SU-DHL-6 (cell line): ENCODE results near the gene ACP6.

Source experiments
- H2AFZ ChIP-seq: fragments of 200-600 bp; sonication (generic); 2 replicates; pipeline ENCODE4 v1.6.1; 2014; ENCODE audit warnings: low read depth, mild to moderate bottlenecking, moderate library complexity, mixed read lengths, antibody characterized with exemption, low read length; ENCODE audit not compliant: severe bottlenecking
- H3F3A ChIP-seq: fragments of 200-600 bp; shearing (Covaris generic); 2 replicates; pipeline ENCODE4 v1.6.0; 2016; ENCODE audit warnings: antibody characterized with exemption, mild to moderate bottlenecking; ENCODE audit not compliant: insufficient read depth
- H3K27ac ChIP-seq: fragments of 200-600 bp; sonication (generic); 2 replicates; pipeline ENCODE4 v1.5.1; 2016; ENCODE audit warnings: low read depth, mild to moderate bottlenecking, low read length, moderate library complexity, mixed read lengths
- H3K27me3 ChIP-seq: fragments of 200-600 bp; sonication (generic), shearing (Covaris generic); 2 replicates; pipeline ENCODE4 v1.6.0; 2014; ENCODE audit warnings: mild to moderate bottlenecking, low read length
- H3K36me3 ChIP-seq: fragments of 200-600 bp; sonication (generic); 2 replicates; pipeline ENCODE4 v1.6.1; 2014; ENCODE audit warnings: mild to moderate bottlenecking, low read length, mixed read lengths
- H3K4me2 ChIP-seq: fragments of 300-600, 200-600 bp; shearing (Covaris generic), sonication (generic); 2 replicates; pipeline ENCODE4 v1.6.0; 2014; ENCODE audit warnings: low read length, low read depth, mild to moderate bottlenecking; ENCODE audit not compliant: poor library complexity, severe bottlenecking
- H3K4me3 ChIP-seq: fragments of 200-600 bp; sonication (generic); 2 replicates; pipeline ENCODE4 v1.5.1; 2014; ENCODE audit warnings: antibody characterized with exemption, low read length, mild to moderate bottlenecking, mixed read lengths; ENCODE audit not compliant: insufficient read depth, poor library complexity, severe bottlenecking
- H3K79me2 ChIP-seq: fragments of 200-600 bp; sonication (generic); 2 replicates; pipeline ENCODE4 v1.6.1; 2014; ENCODE audit warnings: mild to moderate bottlenecking, low read length, moderate library complexity; ENCODE audit not compliant: insufficient read depth
- H3K9ac ChIP-seq: fragments of 200-600 bp; sonication (generic); 2 replicates; pipeline ENCODE4 v1.7.0; 2014; ENCODE audit warnings: mild to moderate bottlenecking, low read length
- H3K9me2 ChIP-seq: fragments of 200-600 bp; sonication (generic); replicated peaks from 2 replicates; pipeline ENCODE4 v1.6.1; 2014; ENCODE audit warnings: low read length; ENCODE audit not compliant: insufficient read depth
- H3K9me3 ChIP-seq: fragments of 200-600 bp; sonication (generic); 2 replicates; pipeline ENCODE4 v1.6.1; 2014; ENCODE audit warnings: low read length, mixed read lengths; ENCODE audit not compliant: insufficient read depth
- H4K20me1 ChIP-seq: fragments of 200-600 bp; sonication (generic); 2 replicates; pipeline ENCODE4 v1.6.1; 2014; ENCODE audit warnings: low read depth, mild to moderate bottlenecking, antibody characterized with exemption, low read length, moderate library complexity, mixed read lengths
- CTCF ChIP-seq: fragments of 200-600 bp; sonication (generic); IDR thresholded peaks from one replicate; pipeline ENCODE4 v1.5.1; 2017; ENCODE audit warnings: antibody characterized with exemption, mild to moderate bottlenecking, low read length, moderate library complexity; ENCODE audit not compliant: insufficient read depth, poor library complexity, severe bottlenecking
- EZH2phosphoT487 ChIP-seq: fragments of 200-600 bp; sonication (generic), shearing (Covaris generic); conservative IDR thresholded peaks from 2 replicates; pipeline ENCODE4 v1.6.1; 2018; ENCODE audit warnings: mild to moderate bottlenecking, antibody characterized with exemption, low read length, moderate library complexity, mixed read lengths

ACP6 gene

DNA sequence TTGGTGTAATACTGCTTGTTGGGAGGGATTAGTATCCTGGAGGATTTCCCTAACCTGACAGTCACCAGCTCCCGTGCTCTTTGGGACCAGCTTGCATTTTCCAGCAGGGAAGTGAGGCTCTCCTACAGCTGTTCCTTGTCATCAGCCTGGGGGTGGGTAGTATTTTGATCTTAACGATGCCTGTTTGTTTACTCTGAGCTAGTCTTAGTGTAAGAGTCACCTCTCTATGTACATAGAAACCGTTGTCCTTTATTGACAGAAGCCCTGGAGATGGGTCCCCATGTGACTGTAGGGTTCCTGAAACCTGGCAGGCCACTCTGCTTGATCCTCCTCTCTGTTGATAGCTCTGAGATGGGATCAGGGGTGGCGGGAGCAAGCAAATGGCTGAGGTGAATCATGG is 58.0 kb downstream of the ACP6 start:
- H3K36me3 ChIP-seq: peaks cover 5% of the 10 kb centered on the region; the same call in 1 of the 2 replicates
- H3K27me3 ChIP-seq: no peaks in the 10 kb centered on the region
- H3K27ac ChIP-seq: no peak overlapping the region
- TF ChIP-seq CTCF: no peak
- TF ChIP-seq EZH2phosphoT487: no peak
- H2AFZ ChIP-seq: no peak overlapping the region
- no peaks in the 10 kb centered on the region for H3F3A ChIP-seq
- H3K9me2 ChIP-seq: no peaks in the 10 kb centered on the region
- H4K20me1 ChIP-seq: no peaks in the 10 kb centered on the region
- H3K9ac ChIP-seq: no peak overlapping the region
- no peak overlapping the region for H3K4me2 ChIP-seq
- no peaks in the 10 kb centered on the region for H3K79me2 ChIP-seq
- no peaks in the 10 kb centered on the region for H3K9me3 ChIP-seq
- no peak overlapping the region for H3K4me3 ChIP-seq

DNA sequence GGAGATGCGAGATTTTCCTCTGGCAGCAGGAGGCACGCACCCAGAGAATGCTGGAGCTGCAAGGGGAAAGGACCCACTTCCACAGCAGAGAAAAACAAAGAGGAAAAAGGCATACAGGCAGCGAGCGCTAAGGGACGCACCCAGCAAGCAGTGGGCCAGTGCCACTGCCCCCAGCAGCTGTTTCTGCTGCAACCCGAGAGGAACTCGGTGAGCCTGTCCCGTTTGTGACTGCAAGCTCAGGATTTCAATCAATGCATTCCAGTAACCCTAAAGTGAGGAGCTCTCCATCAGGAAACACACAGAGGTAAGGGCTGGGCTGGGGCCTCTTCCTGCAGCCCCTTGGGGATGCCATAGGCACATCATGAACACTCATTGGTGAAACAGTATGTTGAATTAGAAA is 58.7 kb downstream of the ACP6 start:
- H3K27ac ChIP-seq: no peak overlapping the region
- H3K79me2 ChIP-seq: no peaks in the 10 kb centered on the region
- no peak for TF ChIP-seq EZH2phosphoT487
- no peak for TF ChIP-seq CTCF
- no peaks in the 10 kb centered on the region for H3K9me3 ChIP-seq
- 0 out of 2 replicates have a peak, but pooled peaks cover 5% of the 10 kb centered on the region for H3K36me3 ChIP-seq
- H3K4me2 ChIP-seq: no peak overlapping the region
- no peak overlapping the region for H3K4me3 ChIP-seq
- H3K9me2 ChIP-seq: no peaks in the 10 kb centered on the region
- H3K27me3 ChIP-seq: no peaks in the 10 kb centered on the region
- no peaks in the 10 kb centered on the region for H3F3A ChIP-seq
- H4K20me1 ChIP-seq: no peaks in the 10 kb centered on the region
- no peak overlapping the region for H2AFZ ChIP-seq
- H3K9ac ChIP-seq: no peak overlapping the region

- H3K27me3 ChIP-seq: no peaks in the 10 kb centered on the region
- H3K9ac ChIP-seq: no peak overlapping the region
- H3K9me3 ChIP-seq: no peaks in the 10 kb centered on the region
- H3F3A ChIP-seq: no peaks in the 10 kb centered on the region
- H3K4me3 ChIP-seq: no peak overlapping the region
- H4K20me1 ChIP-seq: no peaks in the 10 kb centered on the region
- no peak overlapping the region for H3K4me2 ChIP-seq
- TF ChIP-seq CTCF: no peak
- peaks cover 7% of the 10 kb centered on the region; the same call in 1 of the 2 replicates for H3K36me3 ChIP-seq
- no peak overlapping the region for H3K27ac ChIP-seq
- no peaks in the 10 kb centered on the region for H3K9me2 ChIP-seq
- H3K79me2 ChIP-seq: no peaks in the 10 kb centered on the region
- H2AFZ ChIP-seq: no peak overlapping the region
These were observed 59.3 kb downstream of the ACP6 start for GRCh38 chr1:147611021-147611426.

DNA sequence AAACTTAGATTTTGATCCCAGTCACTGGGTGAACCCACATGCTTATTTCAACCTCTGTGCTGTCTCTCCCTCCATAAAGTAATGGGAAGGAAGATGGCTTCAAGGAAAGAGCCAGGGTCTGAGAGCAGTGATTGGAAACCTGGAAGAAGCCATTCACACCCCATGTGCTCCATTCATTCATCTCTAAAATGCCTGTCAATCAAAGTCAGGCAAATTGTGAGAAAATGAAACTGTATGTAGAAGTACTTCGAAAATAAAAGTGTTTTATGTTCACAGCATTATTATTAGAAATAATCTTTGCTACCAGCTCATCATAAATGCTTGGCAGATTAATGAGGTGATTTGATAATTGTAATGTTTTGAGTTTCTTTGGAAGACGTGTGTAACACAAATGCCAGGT is 61.0 kb downstream of the ACP6 start:
- H3K27ac ChIP-seq: no peak overlapping the region
- H3K4me2 ChIP-seq: no peak overlapping the region
- no peak overlapping the region for H2AFZ ChIP-seq
- TF ChIP-seq EZH2phosphoT487 (no peak), CTCF (no peak)
- no peaks in the 10 kb centered on the region for H3F3A ChIP-seq
- no peaks in the 10 kb centered on the region for H3K9me3 ChIP-seq
- no peak overlapping the region for H3K9ac ChIP-seq
- peaks cover 13% of the 10 kb centered on the region; the same call in 1 of the 2 replicates for H3K36me3 ChIP-seq
- H3K9me2 ChIP-seq: no peaks in the 10 kb centered on the region
- no peaks in the 10 kb centered on the region for H3K79me2 ChIP-seq
- H3K27me3 ChIP-seq: no peaks in the 10 kb centered on the region
- no peaks in the 10 kb centered on the region for H4K20me1 ChIP-seq
- no peak overlapping the region for H3K4me3 ChIP-seq
